ES-I3 (cell line): Measurements from ENCODE around the gene FUBP1.

Source experiments
- H3K36me3 ChIP-seq: 2 replicates; pipeline ENCODE4 v1.6.1; 2013; ENCODE audit warnings: mild to moderate bottlenecking, low read length, control low read depth, moderate library complexity; ENCODE audit not compliant: insufficient read depth
- H3K4me1 ChIP-seq: 2 replicates; pipeline ENCODE4 v1.6.1; 2013; ENCODE audit warnings: mild to moderate bottlenecking, control low read depth, low read length; ENCODE audit not compliant: insufficient read depth
- H3K9ac ChIP-seq: 2 replicates; pipeline ENCODE4 v1.6.1; 2013; ENCODE audit warnings: low read depth, mild to moderate bottlenecking, low read length, moderate library complexity
- H3K9me3 ChIP-seq: 2 replicates; pipeline ENCODE4 v1.6.1; 2013; ENCODE audit warnings: mild to moderate bottlenecking, low read length, moderate library complexity; ENCODE audit not compliant: control insufficient read depth, insufficient read depth

The FUBP1 gene

GRCh38 chr1:77976433-77977076 lies 2.3 kb downstream of the FUBP1 start:
- peak overlapping the region; percentile 98 for H3K9ac ChIP-seq
- H3K9me3 ChIP-seq = no peaks in the 10 kb centered on the region
- no peaks in the 10 kb centered on the region for H3K36me3 ChIP-seq
- H3K4me1 ChIP-seq = peaks cover 28% of the 10 kb centered on the region

GRCh38 chr1:77975907-77976306 lies 3.0 kb downstream of the FUBP1 start:
- Histone ChIP-seq H3K36me3 (no peaks in the 10 kb centered on the region), H3K4me1 (peaks cover 34% of the 10 kb centered on the region), H3K9me3 (no peaks in the 10 kb centered on the region), H3K9ac (0 out of 2 replicates have a peak overlapping the region, but pooled peaks have one; percentile 98)

GRCh38 chr1:77975386-77975785 lies 3.5 kb downstream of the FUBP1 start:
- Histone ChIP-seq H3K36me3 (no peaks in the 10 kb centered on the region), H3K9me3 (no peaks in the 10 kb centered on the region), H3K4me1 (peaks cover 34% of the 10 kb centered on the region), H3K9ac (no peak overlapping the region)

GRCh38 chr1:77972080-77972479 lies 6.8 kb downstream of the FUBP1 start:
- H3K36me3 ChIP-seq = peaks cover 2% of the 10 kb centered on the region; the same call in 1 of the 2 replicates
- peaks cover 34% of the 10 kb centered on the region for H3K4me1 ChIP-seq
- H3K9me3 ChIP-seq = no peaks in the 10 kb centered on the region
- no peak overlapping the region for H3K9ac ChIP-seq

GRCh38 chr1:77970192-77970591 lies 8.7 kb downstream of the FUBP1 start:
- Histone ChIP-seq H3K9ac (no peak overlapping the region), H3K4me1 (peaks cover 22% of the 10 kb centered on the region)

GRCh38 chr1:77966291-77966690 lies 12.6 kb downstream of the FUBP1 start:
- Histone ChIP-seq H3K9me3 (no peaks in the 10 kb centered on the region), H3K9ac (no peak overlapping the region), H3K4me1 (peaks cover 4% of the 10 kb centered on the region; the same call in 1 of the 2 replicates), H3K36me3 (peaks cover 35% of the 10 kb centered on the region)

More at GRCh38 chr1:77970192-77970591, 8.7 kb downstream of the FUBP1 start:
- Histone ChIP-seq H3K9me3 (no peaks in the 10 kb centered on the region), H3K36me3 (peaks cover 11% of the 10 kb centered on the region)

GRCh38 chr1:77961392-77961791 lies 17.5 kb downstream of the FUBP1 start:
- H3K36me3 ChIP-seq = peaks cover 67% of the 10 kb centered on the region

GRCh38 chr1:77958850-77959249 lies 20.0 kb downstream of the FUBP1 start:
- Histone ChIP-seq H3K9me3 (no peaks in the 10 kb centered on the region), H3K4me1 (no peaks in the 10 kb centered on the region), H3K9ac (no peak overlapping the region), H3K36me3 (peaks cover 70% of the 10 kb centered on the region)

More at GRCh38 chr1:77961392-77961791, 17.5 kb downstream of the FUBP1 start:
- no peaks in the 10 kb centered on the region for H3K9me3 ChIP-seq
- no peak overlapping the region for H3K9ac ChIP-seq
- H3K4me1 ChIP-seq = no peaks in the 10 kb centered on the region

- peaks cover 69% of the 10 kb centered on the region for H3K36me3 ChIP-seq
- no peak overlapping the region for H3K9ac ChIP-seq
- no peaks in the 10 kb centered on the region for H3K4me1 ChIP-seq
- no peaks in the 10 kb centered on the region for H3K9me3 ChIP-seq
Observed at GRCh38 chr1:77958391-77958790, 20.5 kb downstream of the FUBP1 start.

GRCh38 chr1:77956464-77956863 lies 22.4 kb downstream of the FUBP1 start:
- no peaks in the 10 kb centered on the region for H3K4me1 ChIP-seq
- no peaks in the 10 kb centered on the region for H3K9me3 ChIP-seq
- no peak overlapping the region for H3K9ac ChIP-seq
- peaks cover 61% of the 10 kb centered on the region for H3K36me3 ChIP-seq

GRCh38 chr1:77955709-77956108 lies 23.2 kb downstream of the FUBP1 start:
- Histone ChIP-seq H3K36me3 (peaks cover 59% of the 10 kb centered on the region), H3K9me3 (no peaks in the 10 kb centered on the region), H3K4me1 (no peaks in the 10 kb centered on the region), H3K9ac (no peak overlapping the region)

GRCh38 chr1:77954521-77954920 lies 24.4 kb downstream of the FUBP1 start:
- no peak overlapping the region for H3K9ac ChIP-seq
- no peaks in the 10 kb centered on the region for H3K9me3 ChIP-seq
- H3K36me3 ChIP-seq = peaks cover 49% of the 10 kb centered on the region
- H3K4me1 ChIP-seq = no peaks in the 10 kb centered on the region

GRCh38 chr1:77953907-77954306 lies 25.0 kb downstream of the FUBP1 start:
- no peaks in the 10 kb centered on the region for H3K9me3 ChIP-seq
- peaks cover 44% of the 10 kb centered on the region for H3K36me3 ChIP-seq
- no peak overlapping the region for H3K9ac ChIP-seq
- H3K4me1 ChIP-seq = no peaks in the 10 kb centered on the region

- H3K9ac ChIP-seq = no peak overlapping the region
- H3K36me3 ChIP-seq = peaks cover 31% of the 10 kb centered on the region
- H3K9me3 ChIP-seq = no peaks in the 10 kb centered on the region
- no peaks in the 10 kb centered on the region for H3K4me1 ChIP-seq
Observed at GRCh38 chr1:77951328-77951727, 27.5 kb downstream of the FUBP1 start.

GRCh38 chr1:77950873-77951272 lies 28.0 kb downstream of the FUBP1 start:
- no peaks in the 10 kb centered on the region for H3K4me1 ChIP-seq
- H3K9ac ChIP-seq = no peak overlapping the region
- H3K9me3 ChIP-seq = no peaks in the 10 kb centered on the region
- H3K36me3 ChIP-seq = peaks cover 30% of the 10 kb centered on the region
